GM21786 (cell line): ENCODE results near the gene C19orf47.

Experiments used
- ATAC-seq: cut with Tn5 transposase; IDR thresholded peaks from one replicate; pipeline ENCODE4 v1.9.1; 2021; ENCODE audit not compliant: unreplicated experiment

Gene C19orf47

GRCh38 chr19:40348125-40348913, at the start of gene C19orf47, which contains the start of gene PLD3:
Gene C19orf47, minus strand, starts transcription at chr19:40348397. Its CDS starts 6,540 bp downstream, at chr19:40341857.
Gene PLD3, plus strand, starts transcription at chr19:40348695. Its CDS starts 17,789 bp downstream, at chr19:40366484.
- peak; percentile 91 for ATAC-seq

- no peak for ATAC-seq
Measured at GRCh38 chr19:40397568-40397906, 49.3 kb upstream of the C19orf47 start.

- no peak for ATAC-seq
Measured at GRCh38 chr19:40396886-40397567, 48.8 kb upstream of the C19orf47 start.

GRCh38 chr19:40395956-40396355, 47.8 kb upstream of the C19orf47 start:
- ATAC-seq, result no peak

- ATAC-seq, result no peak
Measured at GRCh38 chr19:40394816-40395210, 46.6 kb upstream of the C19orf47 start.

- no peak for ATAC-seq
Measured at GRCh38 chr19:40393894-40394815, 46.0 kb upstream of the C19orf47 start.

- ATAC-seq, result no peak
Measured at GRCh38 chr19:40392894-40393517, 44.8 kb upstream of the C19orf47 start.

GRCh38 chr19:40392123-40392522, 43.9 kb upstream of the C19orf47 start:
- ATAC-seq, result no peak

- ATAC-seq, result no peak
Measured at GRCh38 chr19:40390084-40390742, 42.0 kb upstream of the C19orf47 start, which contains the start of gene HIPK4. Gene HIPK4, minus strand, starts transcription at chr19:40390181. Its CDS starts 279 bp downstream, at chr19:40389902.

GRCh38 chr19:40389404-40390083, 41.3 kb upstream of the C19orf47 start:
- no peak for ATAC-seq

GRCh38 chr19:40388481-40388880, 40.3 kb upstream of the C19orf47 start:
- ATAC-seq, result no peak

GRCh38 chr19:40387155-40387554, 39.0 kb upstream of the C19orf47 start:
- no peak for ATAC-seq

GRCh38 chr19:40383668-40384248, 35.6 kb upstream of the C19orf47 start:
- no peak for ATAC-seq

- no peak for ATAC-seq
Measured at GRCh38 chr19:40381321-40381720, 33.1 kb upstream of the C19orf47 start.

GRCh38 chr19:40380199-40381037, 32.2 kb upstream of the C19orf47 start:
- ATAC-seq, result no peak

GRCh38 chr19:40379446-40380198, 31.4 kb upstream of the C19orf47 start:
- no peak for ATAC-seq

GRCh38 chr19:40378509-40378908, 30.3 kb upstream of the C19orf47 start:
- no peak for ATAC-seq
